AG04450 (cell line): Measurements from ENCODE around the gene ID4. TPM values are rescaled to one million over a fixed set of nuclear protein-coding genes. Genes with fewer than 3 reads are reported as not detected.

ENCODE experiments used
- CTCF ChIA-PET: fragments of 300-600, 350-600 bp; formaldehyde crosslinking; extraction: SDS; loops from one replicate; lab custom pipeline; 2022; ENCODE audit warnings: antibody characterized with exemption, inconsistent platforms; lab: Charles Lee
- POLR2A ChIA-PET: fragments of 350-600 bp; formaldehyde crosslinking; extraction: SDS; loops from one replicate; lab custom pipeline; 2021; ENCODE audit warnings: antibody characterized with exemption, inconsistent platforms; lab: Yijun Ruan, JAX
- DNase-seq: peaks from one replicate; pipeline ENCODE4 v3.0.0-alpha.2; 2011; ENCODE audit warnings: low read depth, low spot score
- H3K27ac ChIP-seq: one replicate; pipeline ENCODE4 v1.5.1; 2012; ENCODE audit warnings: low read depth, low read length, control low read depth
- H3K27me3 ChIP-seq: one replicate; pipeline ENCODE4 v1.6.0; 2012; ENCODE audit warnings: low read length; ENCODE audit not compliant: control insufficient read depth, insufficient read depth
- H3K4me3 ChIP-seq: 2 replicates; pipeline ENCODE4 v1.5.1; 2011; ENCODE audit warnings: mild to moderate bottlenecking, low read depth, low read length, control low read depth
- H3K9me3 ChIP-seq: 2 replicates; pipeline ENCODE4 v1.5.1; 2012; ENCODE audit warnings: low read length; ENCODE audit not compliant: control insufficient read depth, insufficient read depth
- CTCF ChIP-seq: IDR thresholded peaks from 2 replicates; pipeline ENCODE4 v1.5.1; 2011; ENCODE audit warnings: low read depth, low read length, control low read depth, inconsistent platforms
- polyA plus RNA-seq: library from polyadenylated mRNA; depleted of rRNA; stranded (reverse); fragments of >200 nt; gene quantifications from 2 replicates; pipeline ENCODE4 v1.2.3, GENCODE V29; 2011

Gene ID4
- polyA plus RNA-seq, 1 experiment: 0.55 TPM

- H3K27ac ChIP-seq: no peak overlapping the region
- no peaks in the 10 kb centered on the region for H3K9me3 ChIP-seq
- H3K4me3 ChIP-seq: no peak overlapping the region
- CTCF ChIA-PET: interaction anchor here (1.0 kb wide), 1 partner anchor 852 kb away, joined by 3 read pairs; no protein-coding TSS in a partner anchor
- H3K27me3 ChIP-seq: no peaks in the 10 kb centered on the region
- TF ChIP-seq CTCF: no peak
- POLR2A ChIA-PET: no interaction called here
- DNase-seq: no peak
Observed at GRCh38 chr6:19876672-19877071, 39.5 kb downstream of the ID4 start.

GRCh38 chr6:19879663-19880062, 42.5 kb downstream of the ID4 start:
- Histone ChIP-seq H3K27me3 (no peaks in the 10 kb centered on the region), H3K27ac (no peak overlapping the region), H3K4me3 (no peak overlapping the region), H3K9me3 (no peaks in the 10 kb centered on the region)
- ChIA-PET CTCF (no interaction called here), POLR2A (no interaction called here)
- no peak for TF ChIP-seq CTCF
- DNase-seq: no peak

GRCh38 chr6:19880066-19880465, 42.9 kb downstream of the ID4 start:
- CTCF ChIA-PET: no interaction called here
- Histone ChIP-seq H3K9me3 (no peaks in the 10 kb centered on the region), H3K4me3 (no peak overlapping the region), H3K27ac (no peak overlapping the region), H3K27me3 (no peaks in the 10 kb centered on the region)
- POLR2A ChIA-PET: no interaction called here
- DNase-seq: no peak
- no peak for TF ChIP-seq CTCF

DNA sequence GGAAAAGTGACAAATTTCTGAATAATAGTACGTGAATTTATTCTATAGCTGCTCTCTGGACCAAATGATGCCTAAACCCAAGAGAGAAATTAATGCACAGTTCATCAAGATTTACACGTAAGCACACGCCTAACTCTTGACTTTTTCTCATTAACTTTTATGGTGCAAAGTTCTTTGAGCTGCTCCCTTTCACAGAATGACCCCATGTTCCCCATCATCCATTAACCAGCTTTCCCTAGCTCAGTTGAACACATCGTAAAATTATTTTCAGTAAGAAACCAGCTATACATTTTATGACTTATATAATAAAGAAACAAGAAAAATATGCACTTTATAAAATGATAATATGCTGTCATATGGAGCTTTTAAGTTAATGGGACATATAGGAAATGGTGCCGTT, 54.3 kb downstream of the ID4 start:
- no peak for DNase-seq
- TF ChIP-seq CTCF: no peak
- no peaks in the 10 kb centered on the region for H3K9me3 ChIP-seq
- no peak overlapping the region for H3K4me3 ChIP-seq
- ChIA-PET POLR2A (no interaction called here), CTCF (no interaction called here)
- no peak overlapping the region for H3K27ac ChIP-seq
- no peaks in the 10 kb centered on the region for H3K27me3 ChIP-seq
